Activated CD8-positive, alpha-beta memory T cell treated with anti-CD3 and anti-CD28 coated beads, Interleukin-2, amount 50 U/mL, for 1 hour (primary cell): ENCODE results near the gene AKT1S1.
"Not testable (repeated sequence)": the region's sequence is repeated elsewhere in the genome, so short reads cannot be mapped to it uniquely, and the experiment has no call there.

Experiments used
- DNase-seq: peaks from one replicate; pipeline ENCODE4 v3.0.0-alpha.2; 2020; ENCODE audit errors: extremely low read depth

AKT1S1 gene

DNA sequence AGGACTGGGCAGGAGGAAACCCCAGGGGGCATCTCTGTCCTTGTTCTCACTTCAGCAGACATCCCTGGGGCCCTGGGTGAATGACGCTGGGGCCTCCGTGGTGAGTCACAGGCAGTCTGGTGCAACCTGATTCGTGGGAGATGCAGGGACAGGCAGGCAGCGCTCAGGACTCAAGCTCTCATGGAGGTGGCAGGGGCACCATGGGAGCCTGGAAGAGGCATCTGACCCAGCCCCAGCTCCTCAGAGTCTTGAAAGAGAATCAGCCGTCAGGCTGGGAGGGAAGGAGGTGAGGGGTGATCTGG lies 40.2 kb downstream of the AKT1S1 start:
- DNase-seq: no peak

DNA sequence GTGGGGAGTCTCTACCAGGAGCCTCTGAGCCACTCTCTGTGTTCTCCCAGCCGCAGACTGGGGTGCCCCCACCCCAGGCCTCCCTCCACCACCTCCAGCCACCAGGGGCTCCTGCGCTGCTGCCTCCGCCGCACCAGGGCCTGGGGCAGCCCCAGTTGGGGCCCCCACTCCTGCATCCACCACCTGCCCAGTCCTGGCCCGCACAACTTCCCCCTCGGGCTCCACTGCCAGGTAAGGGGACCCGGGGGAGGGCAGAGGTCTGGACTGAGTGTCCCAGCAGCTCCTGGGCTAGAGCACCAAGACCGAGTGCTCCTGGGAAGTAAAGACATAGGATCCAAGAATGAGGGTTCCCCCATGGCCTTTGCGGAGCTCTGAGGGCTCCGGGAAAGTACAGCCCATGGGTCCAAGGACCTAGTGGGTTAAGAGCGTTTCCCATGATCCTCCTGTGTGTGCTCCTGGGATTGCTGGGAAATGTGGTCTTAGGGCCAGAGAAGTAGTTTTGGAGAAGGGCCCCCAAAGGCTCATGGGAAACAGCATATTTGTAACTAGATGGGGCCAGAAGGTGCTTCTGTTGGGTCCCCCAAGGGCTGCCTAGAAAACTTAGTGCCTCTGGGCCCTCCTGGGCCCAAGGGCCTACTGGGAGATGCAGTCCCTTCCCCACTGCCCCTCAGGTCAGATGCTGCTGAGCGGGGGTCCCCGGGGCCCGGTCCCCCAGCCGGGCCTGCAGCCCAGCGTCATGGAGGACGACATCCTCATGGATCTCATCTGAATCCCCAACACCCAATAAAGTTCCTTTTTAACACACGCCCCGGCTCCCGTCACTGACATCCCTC lies 40.8 kb downstream of the AKT1S1 start:
- no peak for DNase-seq

DNA sequence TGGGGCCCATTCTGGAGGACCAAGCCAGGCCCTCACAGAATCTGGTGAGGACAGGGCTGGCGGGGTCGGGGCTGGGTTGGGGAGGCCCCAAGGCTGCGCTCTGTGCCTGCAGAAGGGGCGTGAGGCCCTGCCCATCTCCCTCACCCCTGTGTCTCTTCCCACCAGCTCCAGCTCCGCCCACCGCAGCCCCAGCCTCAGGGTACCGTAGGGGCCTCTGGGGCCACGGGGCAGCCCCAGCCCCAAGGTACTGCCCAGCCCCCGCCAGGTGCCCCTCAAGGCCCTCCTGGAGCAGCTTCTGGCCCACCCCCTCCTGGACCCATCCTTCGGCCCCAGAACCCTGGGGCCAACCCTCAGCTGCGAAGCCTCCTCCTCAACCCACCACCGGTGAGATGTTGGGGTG lies 41.6 kb downstream of the AKT1S1 start:
- DNase-seq: no peak

DNA sequence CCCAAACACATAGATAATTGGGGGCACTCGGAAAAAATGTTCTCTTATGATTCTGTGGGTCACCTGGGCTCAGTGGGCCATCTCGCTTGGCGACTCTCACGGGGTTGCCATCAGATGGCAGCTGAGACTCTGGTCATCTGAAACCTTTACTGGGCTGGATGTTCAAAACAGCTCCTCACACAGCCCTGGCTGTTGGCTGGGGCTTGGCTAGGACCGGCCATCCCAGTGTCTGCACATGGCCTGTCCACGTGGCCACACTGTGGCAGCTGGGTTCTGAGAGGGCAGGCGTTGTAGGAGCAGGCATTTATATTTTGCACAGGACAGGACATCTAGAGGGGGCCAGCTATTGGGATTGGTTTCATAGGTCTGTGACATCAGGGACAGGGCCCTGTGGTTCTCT lies 43.6 kb downstream of the AKT1S1 start:
- no peak for DNase-seq

DNA sequence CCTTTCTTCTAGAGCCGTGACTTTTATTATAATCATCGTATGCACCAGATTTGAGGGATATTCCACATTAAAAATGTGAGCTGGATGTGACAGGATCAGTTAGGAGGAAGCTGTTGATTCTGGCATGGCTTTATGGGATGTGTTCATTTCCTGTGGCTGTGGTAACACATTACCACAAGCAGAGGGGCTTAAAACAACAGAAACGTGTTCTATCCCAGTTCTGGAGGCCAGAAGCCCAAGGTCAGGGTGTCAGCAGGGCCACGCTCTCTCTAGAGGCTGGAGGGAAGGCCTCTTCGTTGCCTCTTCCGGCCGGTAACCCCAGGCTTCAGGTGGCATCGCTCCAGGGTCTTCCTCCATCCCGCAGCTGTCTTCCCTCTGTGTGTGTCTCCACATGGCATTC lies 44.6 kb downstream of the AKT1S1 start:
- DNase-seq: no peak

DNA sequence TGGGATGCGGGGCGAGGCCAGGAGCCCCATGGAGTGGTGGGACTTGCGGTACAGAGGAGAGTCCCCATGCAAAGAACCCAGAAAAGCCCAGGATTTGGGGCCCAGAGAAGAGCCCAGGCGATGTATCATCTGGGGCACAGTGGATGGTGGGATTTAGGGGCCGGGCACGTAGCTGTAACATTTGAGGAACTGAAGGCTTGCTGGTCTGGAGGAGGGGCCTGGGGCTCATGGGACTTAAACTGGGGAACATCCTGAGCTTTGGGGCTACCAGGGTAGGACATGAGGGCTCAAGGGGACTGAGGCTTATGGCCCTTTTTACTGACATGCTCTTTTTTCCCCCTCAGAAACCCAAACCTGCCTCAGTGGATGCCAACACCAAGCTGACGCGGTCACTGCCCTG lies 45.6 kb downstream of the AKT1S1 start:
- no peak for DNase-seq

DNA sequence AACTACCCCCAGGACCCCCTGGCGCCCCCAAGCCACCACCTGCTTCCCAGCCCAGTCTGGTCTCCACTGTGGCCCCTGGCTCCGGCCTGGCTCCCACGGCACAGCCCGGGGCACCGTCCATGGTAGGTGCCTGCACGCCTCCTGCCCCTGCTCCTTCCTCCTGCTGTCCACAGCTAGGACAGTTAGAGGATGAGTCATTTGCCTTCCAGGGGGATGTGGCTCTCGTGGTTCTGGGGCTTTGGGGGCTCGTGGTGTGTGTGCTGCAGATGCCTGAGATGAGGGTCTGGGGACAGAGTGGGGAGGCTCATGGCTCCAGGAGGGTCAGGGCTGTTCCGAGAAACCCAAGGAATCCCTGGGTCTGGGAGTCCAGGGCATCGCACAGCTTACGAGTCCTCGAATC lies 46.4 kb downstream of the AKT1S1 start:
- DNase-seq: no peak

DNA sequence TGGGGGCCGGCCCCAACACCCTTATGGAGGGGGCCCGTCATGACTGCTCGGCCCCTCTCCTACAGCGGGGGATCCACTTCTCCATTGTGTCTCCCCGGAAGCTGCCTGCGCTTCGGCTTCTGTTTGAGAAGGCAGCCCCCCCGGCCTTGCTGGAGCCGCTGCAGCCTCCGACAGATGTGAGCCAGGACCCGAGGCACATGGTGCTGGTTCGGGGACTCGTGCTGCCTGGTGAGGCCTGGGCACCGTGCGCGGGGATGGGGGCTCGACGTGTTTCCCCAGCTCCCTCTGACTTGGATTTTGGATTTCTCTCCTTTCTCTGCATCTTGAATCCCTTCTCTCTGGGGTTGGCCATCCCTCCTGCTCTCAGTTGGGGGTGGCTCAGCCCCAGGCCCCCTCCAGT lies 47.4 kb downstream of the AKT1S1 start:
- DNase-seq: no peak

DNA sequence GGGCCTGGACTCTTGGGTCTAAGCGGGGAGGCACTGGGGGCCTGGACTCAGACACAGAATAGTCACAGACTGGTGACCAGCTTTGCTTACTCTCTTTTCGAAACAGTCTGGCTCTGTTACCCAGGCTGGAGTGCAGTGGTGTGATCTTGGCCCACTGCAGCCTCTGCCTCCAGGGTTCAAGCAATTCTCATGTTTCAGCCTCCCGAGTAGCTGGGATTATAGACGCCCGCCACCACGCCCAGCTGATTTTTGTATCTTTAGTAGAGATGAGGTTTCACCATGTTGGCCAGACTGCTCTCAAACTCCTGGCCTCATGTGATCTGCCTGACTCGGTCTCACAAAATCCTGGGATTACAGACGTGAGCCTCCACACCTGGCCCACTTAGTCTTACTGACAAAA lies 48.0 kb downstream of the AKT1S1 start:
- no peak for DNase-seq

DNA sequence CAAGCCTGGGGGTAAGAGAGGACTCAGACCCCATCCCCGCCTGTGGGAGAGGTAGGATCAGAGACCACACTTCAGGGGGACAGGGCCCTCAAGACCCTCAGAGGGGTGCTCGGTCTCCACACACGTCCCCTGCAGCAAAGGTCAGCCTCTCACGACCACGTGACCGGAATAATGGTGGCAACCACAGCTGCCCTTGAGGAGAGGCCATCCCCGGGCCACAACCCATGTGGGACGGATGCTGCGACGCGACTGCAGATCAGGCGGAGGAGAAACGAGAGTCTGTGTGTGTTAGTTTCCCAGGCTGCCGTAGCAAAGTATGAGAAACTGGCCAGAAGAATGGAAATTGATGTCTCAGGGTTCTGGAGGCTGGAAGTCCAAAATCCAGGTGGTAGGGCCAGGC lies 50.1 kb downstream of the AKT1S1 start:
- DNase-seq: no peak

DNA sequence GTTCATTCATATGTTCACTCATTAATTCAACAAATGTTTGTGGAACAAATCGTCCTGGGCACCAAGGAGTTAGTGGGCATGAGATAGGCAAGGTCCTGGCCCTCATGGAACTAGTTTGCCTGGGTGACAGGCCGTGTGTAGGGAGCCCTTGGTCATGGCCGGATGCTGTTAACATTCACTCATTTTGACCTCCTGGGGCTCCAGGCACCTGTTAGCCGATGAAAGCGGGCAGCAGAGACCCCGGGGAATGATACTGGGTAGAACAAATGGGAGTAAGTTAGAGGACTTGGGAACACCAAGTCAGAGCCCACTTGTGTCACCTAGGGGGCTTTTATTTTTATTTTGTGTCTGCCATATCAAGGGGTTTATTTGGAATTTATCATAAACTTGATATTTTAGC lies 52.5 kb downstream of the AKT1S1 start:
- DNase-seq: no peak

DNA sequence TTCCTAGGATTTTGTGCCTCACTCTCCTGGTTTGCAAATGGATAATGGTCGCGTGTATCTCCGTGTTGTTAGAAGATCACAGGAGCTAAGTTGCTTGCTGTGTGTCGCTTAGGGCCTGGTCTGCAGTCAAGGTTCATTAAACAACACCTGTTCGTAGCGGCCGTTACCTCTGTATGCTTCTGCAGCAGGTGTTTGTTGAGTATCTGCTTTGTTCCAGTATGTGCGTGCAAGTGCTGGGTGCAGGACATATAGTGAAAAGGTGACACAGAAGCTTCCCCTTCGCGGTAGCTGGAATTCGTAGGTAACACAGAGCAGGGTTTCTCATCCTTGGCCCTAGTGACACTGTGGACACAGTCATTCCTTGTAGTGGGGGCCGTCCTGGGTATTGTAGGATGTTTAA lies 53.7 kb downstream of the AKT1S1 start:
- no peak for DNase-seq

DNA sequence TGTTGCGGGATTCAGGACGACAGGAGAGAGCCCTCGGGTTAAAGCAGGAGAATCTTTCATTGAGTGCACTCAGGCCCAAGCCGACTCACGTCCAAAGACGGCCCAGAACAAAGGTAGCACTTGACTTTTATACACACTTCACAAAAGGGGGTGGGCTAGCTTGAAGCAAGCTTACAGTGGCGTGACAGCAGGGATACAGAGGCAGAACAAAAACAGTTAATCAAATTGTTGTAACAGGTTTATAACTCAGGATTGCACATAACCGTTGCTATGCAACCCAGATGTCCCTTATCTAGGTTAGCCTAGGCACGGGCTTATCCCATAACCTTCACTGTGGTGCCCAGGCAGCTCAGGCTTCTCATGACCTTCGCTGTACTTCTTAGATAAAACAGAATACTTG lies 57.0 kb downstream of the AKT1S1 start:
- DNase-seq: no peak

DNA sequence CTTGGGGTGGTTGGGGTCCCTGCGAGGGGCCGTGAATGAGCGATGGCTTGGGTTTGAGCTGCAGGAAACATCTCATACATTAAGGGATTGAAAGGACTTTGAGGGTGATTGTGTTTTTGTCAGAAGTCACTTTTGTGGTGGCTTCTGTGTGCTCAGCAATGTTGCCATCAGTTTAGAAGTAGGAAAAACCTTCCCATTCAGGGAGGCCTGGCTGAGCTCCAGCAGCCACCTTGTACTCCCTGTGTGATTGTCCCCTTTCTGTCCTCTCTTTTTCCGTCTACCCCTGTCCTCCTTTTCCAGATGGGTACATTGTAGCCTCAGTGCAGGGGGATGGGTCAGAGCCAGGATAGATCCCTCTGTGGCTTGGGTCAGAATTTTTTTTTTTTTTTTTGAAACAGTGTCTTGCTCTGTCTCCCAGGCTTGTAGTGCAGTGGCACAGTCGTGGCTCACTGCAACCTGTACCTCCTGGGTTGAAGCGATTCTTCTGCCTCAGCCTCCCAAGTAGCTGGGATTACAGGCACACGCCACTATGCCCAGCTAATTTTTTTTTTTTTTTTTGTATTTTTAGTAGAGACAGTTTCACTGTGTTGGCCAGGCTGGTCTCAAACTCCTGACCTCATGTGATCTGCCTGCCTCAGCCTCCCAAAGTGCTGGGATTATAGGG lies 57.6 kb downstream of the AKT1S1 start:
- DNase-seq: not testable (repeated sequence)
